ENCODE measurements around the gene PRR13. TPM values are rescaled to one million over a fixed set of nuclear protein-coding genes. Genes with fewer than 3 reads are reported as not detected.
A peak's percentile ranks its signal among the peaks of the same experiment; 100 is the strongest.

Gene PRR13
- total RNA-seq, 1 experiment from 2014 or later, result 216 TPM

DNA sequence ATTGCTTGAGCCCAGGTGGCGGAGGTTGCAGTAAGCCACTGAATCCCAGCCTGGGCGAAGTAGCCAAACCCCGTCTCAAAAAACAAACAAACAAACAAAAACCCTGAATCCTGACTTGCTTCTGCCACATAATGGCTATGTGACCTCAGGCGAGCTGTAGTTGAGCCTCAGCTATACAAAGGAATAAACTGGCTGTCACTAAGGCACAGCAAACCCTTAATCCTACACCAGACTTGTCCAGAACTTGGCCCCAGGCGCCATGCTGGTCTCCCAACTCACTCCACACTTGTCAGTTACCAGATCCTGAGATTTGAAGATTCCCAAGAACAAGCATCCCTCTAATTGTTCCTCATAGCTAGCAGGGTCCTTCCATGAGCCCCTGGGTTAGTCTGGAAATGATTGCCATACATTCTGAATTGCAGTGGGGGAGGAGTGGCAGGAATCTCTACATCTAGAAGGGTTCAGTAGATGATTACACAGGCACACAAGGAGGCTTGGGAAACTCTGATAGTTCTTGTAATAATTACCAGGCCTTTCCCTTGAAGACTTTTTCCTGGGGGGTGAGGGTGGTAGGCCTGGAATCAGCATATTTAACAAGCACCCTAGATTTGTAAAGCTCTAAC is 47.8 kb downstream of the PRR13 start:
- ChIA-PET RAD21 (ENCODE audit: low non-redundant PET in 1 of 2, low total read pairs in 2 of 2, uncharacterized antibody in 2 of 2, unreplicated experiment in 2 of 2) (no interaction called here), POLR2A (no interaction called here), CTCF (interaction anchor here (1.3 kb wide), 1 partner anchor 15 kb away, joined by 3 read pairs; no protein-coding TSS in a partner anchor)
- no peak overlapping the region for H3K27ac ChIP-seq (ENCODE audit: low read depth, low read length)
- no peak overlapping the region for H3K4me3 ChIP-seq (replicated peaks in 1 of 2; ENCODE audit: low read depth in 1 of 2, low read length in 2 of 2)
- H3K9ac ChIP-seq (ENCODE audit: low read length), result no peak overlapping the region
- H3K9me3 ChIP-seq (ENCODE audit: control insufficient read depth in 1 of 2, insufficient read depth in 1 of 2, low read depth in 1 of 2, low read length in 2 of 2), result no peaks in the 10 kb centered on the region
- no TSS peak for BruUV-seq (replicated peaks)
- H3K79me2 ChIP-seq (ENCODE audit: insufficient read depth, low read length), result no peaks in the 10 kb centered on the region
- 0 out of 2 replicates have a peak, but pooled peaks have one; percentile 12 for TF ChIP-seq POLR2AphosphoS5 (IDR thresholded peaks at IDR 0.05; ENCODE audit: low read depth, low read length)
- TF ChIP-seq, protein P1, sequence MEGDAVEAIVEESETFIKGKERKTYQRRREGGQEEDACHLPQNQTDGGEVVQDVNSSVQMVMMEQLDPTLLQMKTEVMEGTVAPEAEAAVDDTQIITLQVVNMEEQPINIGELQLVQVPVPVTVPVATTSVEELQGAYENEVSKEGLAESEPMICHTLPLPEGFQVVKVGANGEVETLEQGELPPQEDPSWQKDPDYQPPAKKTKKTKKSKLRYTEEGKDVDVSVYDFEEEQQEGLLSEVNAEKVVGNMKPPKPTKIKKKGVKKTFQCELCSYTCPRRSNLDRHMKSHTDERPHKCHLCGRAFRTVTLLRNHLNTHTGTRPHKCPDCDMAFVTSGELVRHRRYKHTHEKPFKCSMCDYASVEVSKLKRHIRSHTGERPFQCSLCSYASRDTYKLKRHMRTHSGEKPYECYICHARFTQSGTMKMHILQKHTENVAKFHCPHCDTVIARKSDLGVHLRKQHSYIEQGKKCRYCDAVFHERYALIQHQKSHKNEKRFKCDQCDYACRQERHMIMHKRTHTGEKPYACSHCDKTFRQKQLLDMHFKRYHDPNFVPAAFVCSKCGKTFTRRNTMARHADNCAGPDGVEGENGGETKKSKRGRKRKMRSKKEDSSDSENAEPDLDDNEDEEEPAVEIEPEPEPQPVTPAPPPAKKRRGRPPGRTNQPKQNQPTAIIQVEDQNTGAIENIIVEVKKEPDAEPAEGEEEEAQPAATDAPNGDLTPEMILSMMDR (IDR thresholded peaks at IDR 0.05 in 2 of 3, conservative IDR thresholded peaks at IDR 0.05 in 1 of 3; ENCODE audit: borderline replicate concordance in 1 of 3, insufficient read depth in 1 of 3, low read depth in 2 of 3, low read length in 2 of 3), result no peak
- H2AFZ ChIP-seq (ENCODE audit: low read depth, low read length, poor library complexity, severe bottlenecking), result no peak overlapping the region
- no peaks in the 10 kb centered on the region for H3K27me3 ChIP-seq (ENCODE audit: insufficient read depth, low read length)
- H3K4me2 ChIP-seq (ENCODE audit: low read length), result no peak overlapping the region
- no peaks in the 10 kb centered on the region; the same call in 1 of the 2 replicates for H4K20me1 ChIP-seq (ENCODE audit: insufficient read depth)
- intact Hi-C loops (cut with micrococcal nuclease), result no loop called here
- H3K36me3 ChIP-seq (ENCODE audit: control insufficient read depth in 1 of 2, insufficient read depth in 2 of 2, low read length in 2 of 2), result peaks cover 9 to 14% of the 10 kb centered on the region in 2 experiments; a peak in 3 of 4 replicates
- H3K9me2 ChIP-seq (ENCODE audit: insufficient read depth), result no peaks in the 10 kb centered on the region
- peaks cover 10 to 19% of the 10 kb centered on the region in 2 experiments; a peak in 3 of 4 replicates for H3K4me1 ChIP-seq (ENCODE audit: control insufficient read depth in 1 of 2, insufficient read depth in 2 of 2, low read length in 2 of 2)
- ATAC-seq (no peak), DNase-seq (ENCODE audit: low read depth, low spot score) (no peak)

GRCh38 chr12:53492188-53492587 is 50.7 kb downstream of the PRR13 start:
- no peak for ATAC-seq
- peak overlapping the region; percentile 56; the same call in 1 of the 2 replicates for H3K9ac ChIP-seq (ENCODE audit: low read length)
- H2AFZ ChIP-seq (ENCODE audit: low read depth, low read length, poor library complexity, severe bottlenecking), result no peak overlapping the region
- no peak for TF ChIP-seq SIN3A (IDR thresholded peaks at IDR 0.05; ENCODE audit: low read depth)
- TF ChIP-seq JUND (IDR thresholded peaks at IDR 0.05), result no peak
- TF ChIP-seq, protein P2, sequence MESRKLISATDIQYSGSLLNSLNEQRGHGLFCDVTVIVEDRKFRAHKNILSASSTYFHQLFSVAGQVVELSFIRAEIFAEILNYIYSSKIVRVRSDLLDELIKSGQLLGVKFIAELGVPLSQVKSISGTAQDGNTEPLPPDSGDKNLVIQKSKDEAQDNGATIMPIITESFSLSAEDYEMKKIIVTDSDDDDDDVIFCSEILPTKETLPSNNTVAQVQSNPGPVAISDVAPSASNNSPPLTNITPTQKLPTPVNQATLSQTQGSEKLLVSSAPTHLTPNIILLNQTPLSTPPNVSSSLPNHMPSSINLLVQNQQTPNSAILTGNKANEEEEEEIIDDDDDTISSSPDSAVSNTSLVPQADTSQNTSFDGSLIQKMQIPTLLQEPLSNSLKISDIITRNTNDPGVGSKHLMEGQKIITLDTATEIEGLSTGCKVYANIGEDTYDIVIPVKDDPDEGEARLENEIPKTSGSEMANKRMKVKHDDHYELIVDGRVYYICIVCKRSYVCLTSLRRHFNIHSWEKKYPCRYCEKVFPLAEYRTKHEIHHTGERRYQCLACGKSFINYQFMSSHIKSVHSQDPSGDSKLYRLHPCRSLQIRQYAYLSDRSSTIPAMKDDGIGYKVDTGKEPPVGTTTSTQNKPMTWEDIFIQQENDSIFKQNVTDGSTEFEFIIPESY (IDR thresholded peaks at IDR 0.05; ENCODE audit: extremely low read depth, insufficient replicate concordance, low read length), result no peak
- no peak for TF ChIP-seq ELF1 (IDR thresholded peaks at IDR 0.05; ENCODE audit: borderline replicate concordance, low read depth)
- TF ChIP-seq, protein P3, sequence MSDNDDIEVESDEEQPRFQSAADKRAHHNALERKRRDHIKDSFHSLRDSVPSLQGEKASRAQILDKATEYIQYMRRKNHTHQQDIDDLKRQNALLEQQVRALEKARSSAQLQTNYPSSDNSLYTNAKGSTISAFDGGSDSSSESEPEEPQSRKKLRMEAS (IDR thresholded peaks at IDR 0.05), result no peak
- TF ChIP-seq SRF (IDR thresholded peaks at IDR 0.05; ENCODE audit: low read depth), result no peak
- no peak for TF ChIP-seq EZH2phosphoT487 (IDR thresholded peaks at IDR 0.05; ENCODE audit: borderline replicate concordance)
- TF ChIP-seq CBX3 (IDR thresholded peaks at IDR 0.05; ENCODE audit: low read depth), result no peak
- TF ChIP-seq FOSL1 (IDR thresholded peaks at IDR 0.05; ENCODE audit: low read depth), result no peak
- no peak for TF ChIP-seq POLR2AphosphoS5 (IDR thresholded peaks at IDR 0.05; ENCODE audit: low read depth, low read length)
- no peak for TF ChIP-seq POLR2A (IDR thresholded peaks at IDR 0.05; ENCODE audit: borderline replicate concordance, extremely low read depth, insufficient read depth, insufficient read length)
- TF ChIP-seq TCF7L2 (IDR thresholded peaks at IDR 0.05; ENCODE audit: borderline replicate concordance, extremely low read depth, insufficient read depth, insufficient read length), result no peak
- no peak for TF ChIP-seq EGR1 (IDR thresholded peaks at IDR 0.05; ENCODE audit: low read depth)
- no peak for TF ChIP-seq SP1 (IDR thresholded peaks at IDR 0.05; ENCODE audit: low read depth)
- TF ChIP-seq ATF3 (IDR thresholded peaks at IDR 0.05), result no peak

More at GRCh38 chr12:53492188-53492587, 50.7 kb downstream of the PRR13 start:
- Histone ChIP-seq H3K36me3 (ENCODE audit: control insufficient read depth in 1 of 2, insufficient read depth in 2 of 2, low read length in 2 of 2) (peaks cover 0 to 5% of the 10 kb centered on the region in 2 experiments; a peak in 1 of 4 replicates), H3K27ac (ENCODE audit: low read depth, low read length) (no peak overlapping the region), H3K27me3 (ENCODE audit: insufficient read depth, low read length) (no peaks in the 10 kb centered on the region), H4K20me1 (ENCODE audit: insufficient read depth) (no peaks in the 10 kb centered on the region), H3K79me2 (ENCODE audit: insufficient read depth, low read length) (no peaks in the 10 kb centered on the region), H3K4me2 (ENCODE audit: low read length) (peak overlapping the region; percentile 89), H3K4me1 (ENCODE audit: control insufficient read depth in 1 of 2, insufficient read depth in 2 of 2, low read length in 2 of 2) (peaks cover 14 to 28% of the 10 kb centered on the region in 2 experiments), H3K9me2 (ENCODE audit: insufficient read depth) (no peaks in the 10 kb centered on the region), H3K9me3 (ENCODE audit: control insufficient read depth in 1 of 2, insufficient read depth in 1 of 2, low read depth in 1 of 2, low read length in 2 of 2) (no peaks in the 10 kb centered on the region), H3K4me3 (replicated peaks in 1 of 2; ENCODE audit: low read depth in 1 of 2, low read length in 2 of 2) (0 out of 4 replicates have a peak overlapping the region, but pooled peaks of 1 of the 2 experiments have one; percentile 59)
- no TSS peak for BruUV-seq (replicated peaks)
- ChIA-PET CTCF (interaction anchor here (1.2 kb wide), 1 partner anchor 140 kb away, joined by 3 read pairs; no protein-coding TSS in a partner anchor), POLR2A (interaction anchor here (1.2 to 1.4 kb wide), 2 partner anchors 8 to 9 kb away, joined by 4 to 5 read pairs; no protein-coding TSS in a partner anchor), RAD21 (ENCODE audit: low non-redundant PET in 1 of 2, low total read pairs in 2 of 2, uncharacterized antibody in 2 of 2, unreplicated experiment in 2 of 2) (no interaction called here)
- DNase-seq (ENCODE audit: low read depth, low spot score), result no peak
- intact Hi-C loops (cut with micrococcal nuclease), result no loop called here

Data from HCT116 (cell line).